ENCODE data around the gene EZH2.

The EZH2 gene

GRCh38 chr7:148850564-148850963 is 33.5 kb downstream of the EZH2 start:
- no peak overlapping the region for H3K4me3 ChIP-seq (replicated peaks; ENCODE audit: low read depth, low read length)
- no peak for TF ChIP-seq CTCF (IDR thresholded peaks at IDR 0.05; ENCODE audit: low read length, missing control alignments)
- DNase-seq (ENCODE audit: low read depth): no peak

GRCh38 chr7:148849393-148850098 is 34.5 kb downstream of the EZH2 start:
- no peak for DNase-seq (ENCODE audit: low read depth)
- H3K4me3 ChIP-seq (replicated peaks; ENCODE audit: low read depth, low read length): no peak overlapping the region
- no peak for TF ChIP-seq CTCF (IDR thresholded peaks at IDR 0.05; ENCODE audit: low read length, missing control alignments)

GRCh38 chr7:148847815-148848734 is 36.0 kb downstream of the EZH2 start:
- H3K4me3 ChIP-seq (replicated peaks; ENCODE audit: low read depth, low read length): no peak overlapping the region
- DNase-seq (ENCODE audit: low read depth): no peak
- TF ChIP-seq CTCF (IDR thresholded peaks at IDR 0.05; ENCODE audit: low read length, missing control alignments): no peak

DNA sequence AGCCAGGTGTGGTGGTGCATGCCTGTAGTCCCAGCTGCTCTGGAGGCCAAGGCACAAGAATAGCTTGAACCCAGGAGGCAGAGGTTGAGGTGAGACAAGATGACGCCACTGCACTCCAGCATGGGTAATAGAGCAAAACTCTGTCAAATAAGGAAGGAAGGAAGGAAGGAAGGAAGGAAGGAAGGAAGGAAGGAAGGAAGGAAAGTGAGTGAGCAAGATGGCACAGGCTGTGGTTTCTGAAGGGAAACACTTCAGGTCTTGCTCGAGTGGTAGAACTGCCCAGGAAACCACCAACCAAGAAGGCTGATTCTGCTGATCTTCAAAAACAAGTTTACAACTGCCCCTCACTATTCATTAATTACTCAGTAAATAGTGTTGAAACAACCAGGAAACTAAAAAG is 45.2 kb downstream of the EZH2 start:
- H3K4me3 ChIP-seq (replicated peaks; ENCODE audit: low read depth, low read length): no peak overlapping the region
- no peak for TF ChIP-seq CTCF (IDR thresholded peaks at IDR 0.05; ENCODE audit: low read length, missing control alignments)
- no peak for DNase-seq (ENCODE audit: low read depth)

- TF ChIP-seq CTCF (IDR thresholded peaks at IDR 0.05; ENCODE audit: low read length, missing control alignments): no peak
- no peak for DNase-seq (ENCODE audit: low read depth)
- no peak overlapping the region for H3K4me3 ChIP-seq (replicated peaks; ENCODE audit: low read depth, low read length)
These were observed 48.2 kb downstream of the EZH2 start for GRCh38 chr7:148835854-148836253.

GRCh38 chr7:148834605-148835004 is 49.5 kb downstream of the EZH2 start:
- DNase-seq (ENCODE audit: low read depth): no peak
- H3K4me3 ChIP-seq (replicated peaks; ENCODE audit: low read depth, low read length): no peak overlapping the region
- TF ChIP-seq CTCF (IDR thresholded peaks at IDR 0.05; ENCODE audit: low read length, missing control alignments): no peak

Data from fibroblast of pulmonary artery (primary cell).